Caco-2 (cell line): Measurements from ENCODE around the gene CASZ1. TPM values are rescaled to one million over a fixed set of nuclear protein-coding genes. Genes with fewer than 3 reads are reported as not detected.

Experiments used
- BruUV-seq: library from RNA; stranded (reverse); fragments of 400-500 nt; replicated peaks from 2 replicates; lab custom pipeline; 2021; lab: Mats Ljungman, UMichigan
- CTCF ChIA-PET: fragments of 300-600 bp; sonication (Branson Sonifier 250); formaldehyde crosslinking; loops from one replicate; lab custom pipeline; 2022; ENCODE audit warnings: antibody characterized with exemption; lab: Charles Lee
- POLR2A ChIA-PET: fragments of 300-600 bp; sonication (Branson Sonifier 250); formaldehyde crosslinking; loops from one replicate; lab custom pipeline; 2022; ENCODE audit warnings: antibody characterized with exemption; lab: Charles Lee
- DNase-seq, 2 experiments: peaks; one replicate each; pipeline versions ENCODE4 v3.0.0 to v3.0.0-alpha.2; 2020 to 2022
- H3K27me3 ChIP-seq: replicated peaks from 2 replicates; pipeline ENCODE4 v1.6.0; 2011; ENCODE audit warnings: low read length; ENCODE audit not compliant: control insufficient read depth, insufficient read depth
- H3K36me3 ChIP-seq: 2 replicates; pipeline ENCODE4 v1.5.1; 2011; ENCODE audit warnings: low read length; ENCODE audit not compliant: control insufficient read depth, insufficient read depth
- H3K4me1 ChIP-seq: fragments of 250-450 bp; sonication (Bioruptor Pico); 2 replicates; pipeline ENCODE4 v1.5.1; 2020; ENCODE audit warnings: mild to moderate bottlenecking
- H3K4me3 ChIP-seq: 2 replicates; pipeline ENCODE4 v1.5.1; 2011; ENCODE audit warnings: low read depth, mild to moderate bottlenecking, control low read depth, low read length
- H3K9me3 ChIP-seq: fragments of 250-450 bp; sonication (Bioruptor Pico); 2 replicates; pipeline ENCODE4 v1.5.1; 2020; ENCODE audit warnings: mild to moderate bottlenecking, moderate library complexity
- H3K27ac Mint-ChIP-seq: one replicate; pipeline ENCODE4 v1.8.0; 2022; ENCODE audit warnings: mixed read lengths; ENCODE audit not compliant: unreplicated experiment
- H3K27me3 Mint-ChIP-seq: one replicate; pipeline ENCODE4 v1.8.0; 2022; ENCODE audit warnings: mixed read lengths; ENCODE audit not compliant: insufficient read depth, unreplicated experiment
- H3K36me3 Mint-ChIP-seq: one replicate; pipeline ENCODE4 v1.8.0; 2022; ENCODE audit warnings: mild to moderate bottlenecking, mixed read lengths; ENCODE audit not compliant: insufficient read depth, unreplicated experiment
- H3K4me1 Mint-ChIP-seq: one replicate; pipeline ENCODE4 v1.8.0; 2022; ENCODE audit warnings: low read depth, mixed read lengths; ENCODE audit not compliant: unreplicated experiment
- H3K4me3 Mint-ChIP-seq: one replicate; pipeline ENCODE4 v1.8.0; 2022; ENCODE audit warnings: mild to moderate bottlenecking, moderate library complexity, mixed read lengths; ENCODE audit not compliant: unreplicated experiment
- H3K9me3 Mint-ChIP-seq: one replicate; pipeline ENCODE4 v1.8.0; 2022; ENCODE audit warnings: mixed read lengths; ENCODE audit not compliant: unreplicated experiment
- intact Hi-C: fragments of 100-400 bp; cut with micrococcal nuclease; formaldehyde crosslinking; loops from one replicate; pipeline ENCODE4 v1.10.0; 2022; ENCODE audit not compliant: unreplicated experiment
- total RNA-seq: library from RNA; stranded (reverse); gene quantifications from 2 replicates; pipeline ENCODE4 v1.2.3, GENCODE V29; 2022
- TF ChIP-seq, protein P1 (sequence below), 2 experiments: fragments of 200-600 bp in 1 of 2; IDR thresholded peaks; 1 replicate in 1 of 2; 2 replicates in 1 of 2; pipeline versions ENCODE4 v1.5.1 to v1.8.0; 2011 to 2022; ENCODE audit warnings: antibody characterized with exemption in 1 of 2, control low read depth in 1 of 2, inconsistent platforms in 1 of 2, low read depth in 1 of 2, low read length in 1 of 2, mild to moderate bottlenecking in 1 of 2, moderate library complexity in 1 of 2; ENCODE audit not compliant: insufficient read depth in 1 of 2, severe bottlenecking in 1 of 2, unreplicated experiment in 1 of 2

Gene CASZ1
- total RNA-seq, 1 experiment from 2014 or later, result 10.9 TPM

DNA sequence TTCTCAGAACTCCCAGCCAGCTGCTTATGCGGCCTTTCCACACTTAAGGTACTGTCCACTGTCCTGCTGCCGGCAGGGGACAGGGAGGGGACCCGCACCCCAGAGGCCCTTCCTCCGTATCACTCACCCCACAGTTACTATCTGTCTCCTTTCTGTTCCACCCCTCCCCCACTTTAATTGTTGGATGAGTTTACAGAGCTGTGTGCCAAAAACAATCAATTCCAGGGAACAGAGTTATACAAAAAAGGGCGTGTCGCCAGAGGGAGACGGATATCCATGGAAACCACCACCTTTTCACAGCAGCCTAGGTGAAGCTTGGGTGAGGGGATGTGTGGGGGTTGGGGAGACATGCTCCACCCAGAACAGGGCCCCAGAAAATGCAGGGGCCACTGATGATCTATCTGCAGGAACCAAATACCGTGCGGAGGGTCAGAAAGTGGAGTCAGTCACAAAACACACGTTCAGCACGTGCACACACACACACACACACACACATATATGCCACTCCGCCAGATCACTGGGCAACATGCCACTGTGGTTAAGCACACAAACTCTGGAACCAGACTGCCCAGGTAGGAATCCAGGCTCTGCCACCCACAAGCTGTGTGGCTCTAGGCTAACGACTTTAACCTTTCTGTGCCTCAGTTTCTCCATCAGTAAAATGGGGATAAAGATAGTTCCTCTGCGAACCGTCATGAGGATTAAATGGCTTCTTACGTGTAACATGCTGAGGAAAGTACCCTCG is 30.5 kb downstream of the CASZ1 start:
- Mint-ChIP-seq H3K9me3 (no peaks in the 10 kb centered on the region), H3K36me3 (no peaks in the 10 kb centered on the region), H3K27ac (no peak overlapping the region), H3K4me3 (no peak overlapping the region), H3K4me1 (no peaks in the 10 kb centered on the region), H3K27me3 (no peaks in the 10 kb centered on the region)
- TF ChIP-seq, protein P1, sequence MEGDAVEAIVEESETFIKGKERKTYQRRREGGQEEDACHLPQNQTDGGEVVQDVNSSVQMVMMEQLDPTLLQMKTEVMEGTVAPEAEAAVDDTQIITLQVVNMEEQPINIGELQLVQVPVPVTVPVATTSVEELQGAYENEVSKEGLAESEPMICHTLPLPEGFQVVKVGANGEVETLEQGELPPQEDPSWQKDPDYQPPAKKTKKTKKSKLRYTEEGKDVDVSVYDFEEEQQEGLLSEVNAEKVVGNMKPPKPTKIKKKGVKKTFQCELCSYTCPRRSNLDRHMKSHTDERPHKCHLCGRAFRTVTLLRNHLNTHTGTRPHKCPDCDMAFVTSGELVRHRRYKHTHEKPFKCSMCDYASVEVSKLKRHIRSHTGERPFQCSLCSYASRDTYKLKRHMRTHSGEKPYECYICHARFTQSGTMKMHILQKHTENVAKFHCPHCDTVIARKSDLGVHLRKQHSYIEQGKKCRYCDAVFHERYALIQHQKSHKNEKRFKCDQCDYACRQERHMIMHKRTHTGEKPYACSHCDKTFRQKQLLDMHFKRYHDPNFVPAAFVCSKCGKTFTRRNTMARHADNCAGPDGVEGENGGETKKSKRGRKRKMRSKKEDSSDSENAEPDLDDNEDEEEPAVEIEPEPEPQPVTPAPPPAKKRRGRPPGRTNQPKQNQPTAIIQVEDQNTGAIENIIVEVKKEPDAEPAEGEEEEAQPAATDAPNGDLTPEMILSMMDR (IDR thresholded peaks at IDR 0.05; ENCODE audit: insufficient read depth in 1 of 2, low read depth in 1 of 2, low read length in 1 of 2, severe bottlenecking in 1 of 2, unreplicated experiment in 1 of 2), result no peak
- Histone ChIP-seq H3K36me3 (no peaks in the 10 kb centered on the region), H3K4me3 (no peak overlapping the region), H3K27me3 (no peaks in the 10 kb centered on the region), H3K9me3 (no peaks in the 10 kb centered on the region), H3K4me1 (no peaks in the 10 kb centered on the region)
- CTCF ChIA-PET, result no interaction called here
- no peak for DNase-seq
- no TSS peak for BruUV-seq
- POLR2A ChIA-PET, result no interaction called here
- intact Hi-C loops, result no loop called here

DNA sequence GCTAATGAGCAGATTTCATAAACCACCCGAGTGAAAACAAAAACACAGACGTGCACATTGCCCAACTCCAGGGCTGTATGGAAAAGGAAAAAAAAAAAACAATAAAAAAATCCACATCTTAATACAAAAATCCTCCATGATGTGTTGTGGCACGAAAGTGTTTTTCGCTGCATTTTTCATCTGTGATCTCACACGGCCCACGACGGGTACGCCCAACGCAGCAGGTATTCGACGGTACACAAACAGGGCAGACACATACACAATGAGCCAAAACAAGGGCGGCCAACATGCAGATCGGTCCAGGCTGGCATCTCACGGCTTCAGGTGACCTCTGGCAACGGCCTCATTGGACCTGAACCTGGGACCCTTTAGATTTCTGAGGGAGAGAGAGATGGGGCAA is 31.1 kb downstream of the CASZ1 start:
- Histone ChIP-seq H3K9me3 (no peaks in the 10 kb centered on the region), H3K4me3 (no peak overlapping the region), H3K4me1 (no peaks in the 10 kb centered on the region), H3K27me3 (no peaks in the 10 kb centered on the region), H3K36me3 (no peaks in the 10 kb centered on the region)
- intact Hi-C loops, result no loop called here
- no peak for DNase-seq
- no TSS peak for BruUV-seq
- Mint-ChIP-seq H3K9me3 (no peaks in the 10 kb centered on the region), H3K4me3 (no peak overlapping the region), H3K4me1 (no peaks in the 10 kb centered on the region), H3K36me3 (no peaks in the 10 kb centered on the region), H3K27ac (no peak overlapping the region), H3K27me3 (no peaks in the 10 kb centered on the region)
- ChIA-PET CTCF (no interaction called here), POLR2A (no interaction called here)
- TF ChIP-seq, protein P1 (IDR thresholded peaks at IDR 0.05; ENCODE audit: insufficient read depth in 1 of 2, low read depth in 1 of 2, low read length in 1 of 2, severe bottlenecking in 1 of 2, unreplicated experiment in 1 of 2), result no peak

DNA sequence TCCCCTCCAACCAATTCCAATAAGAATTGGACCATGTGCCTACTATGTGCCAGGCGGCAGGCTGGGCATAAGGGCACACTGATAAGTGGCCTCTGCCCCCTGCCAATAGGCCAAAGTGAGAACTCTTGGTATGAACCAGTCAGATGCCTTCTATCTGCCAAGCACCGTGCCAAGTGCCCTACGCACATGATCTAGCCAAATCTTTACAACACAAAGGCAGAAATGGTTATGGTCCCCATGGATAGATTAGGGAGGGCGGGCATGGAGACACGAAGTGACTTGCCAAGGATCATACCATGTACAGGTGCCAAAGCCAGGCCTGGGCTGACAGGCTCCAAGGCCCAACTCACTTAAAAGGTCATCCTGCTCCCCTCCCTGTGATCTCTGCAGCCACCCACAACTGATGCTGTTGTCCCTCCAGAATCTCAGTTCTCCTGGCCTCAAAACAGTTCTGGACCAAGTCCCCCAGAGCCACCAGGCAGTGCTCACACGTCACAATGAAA is 32.1 kb downstream of the CASZ1 start:
- no TSS peak for BruUV-seq
- DNase-seq, result no peak
- Mint-ChIP-seq H3K9me3 (no peaks in the 10 kb centered on the region), H3K4me3 (no peak overlapping the region), H3K36me3 (no peaks in the 10 kb centered on the region), H3K27ac (no peak overlapping the region), H3K27me3 (no peaks in the 10 kb centered on the region), H3K4me1 (peaks cover 6% of the 10 kb centered on the region)
- Histone ChIP-seq H3K9me3 (no peaks in the 10 kb centered on the region), H3K4me3 (no peak overlapping the region), H3K27me3 (no peaks in the 10 kb centered on the region), H3K36me3 (no peaks in the 10 kb centered on the region), H3K4me1 (peaks cover 7% of the 10 kb centered on the region)
- TF ChIP-seq, protein P1 (IDR thresholded peaks at IDR 0.05; ENCODE audit: insufficient read depth in 1 of 2, low read depth in 1 of 2, low read length in 1 of 2, severe bottlenecking in 1 of 2, unreplicated experiment in 1 of 2), result no peak
- CTCF ChIA-PET, result no interaction called here
- intact Hi-C loops, result no loop called here
- POLR2A ChIA-PET, result no interaction called here
